H1 (cell line): ENCODE results near the gene SASS6. TPM values are rescaled to one million over a fixed set of nuclear protein-coding genes. Genes with fewer than 3 reads are reported as not detected.

ENCODE experiments used
- CBX5 ChIP-seq: fragments of 300-800, 300-1000 bp; sonication (generic); IDR thresholded peaks from 2 replicates; pipeline ENCODE4 v1.7.1; 2016; ENCODE audit warnings: antibody characterized with exemption, low read length, low read depth
- CBX8 ChIP-seq: fragments of 300-800, 300-1000 bp; sonication (generic); IDR thresholded peaks from 2 replicates; pipeline ENCODE4 v1.7.1; 2016; ENCODE audit warnings: low read depth, low read length, borderline replicate concordance
- CTBP2 ChIP-seq: IDR thresholded peaks from 2 replicates; pipeline ENCODE4 v1.7.0; 2011; ENCODE audit warnings: borderline replicate concordance, mild to moderate bottlenecking, moderate library complexity, mixed read lengths, low read length; ENCODE audit not compliant: insufficient read depth, insufficient read length
- CTCF ChIP-seq, 3 experiments: IDR thresholded peaks; 1 replicate in 2 of 3; 2 replicates in 1 of 3; pipeline versions ENCODE4 v1.5.1 to v1.6.1; 2011; ENCODE audit warnings: low read length in 3 of 3, mild to moderate bottlenecking in 3 of 3, inconsistent platforms in 2 of 3, low read depth in 1 of 3, moderate library complexity in 1 of 3; ENCODE audit not compliant: insufficient read depth in 1 of 3; ENCODE audit errors: control extremely low read depth in 1 of 3
- EP300 ChIP-seq, 2 experiments: IDR thresholded peaks; 1 replicate in 1 of 2; 2 replicates in 1 of 2; pipeline ENCODE4 v1.6.1; 2011 to 2012; ENCODE audit warnings: low read depth in 2 of 2, low read length in 2 of 2, mild to moderate bottlenecking in 2 of 2, borderline replicate concordance in 1 of 2, inconsistent platforms in 1 of 2, moderate library complexity in 1 of 2
- GABPA ChIP-seq: IDR thresholded peaks from 2 replicates; pipeline ENCODE4 v1.6.1; 2011; ENCODE audit warnings: mild to moderate bottlenecking, low read length, moderate library complexity, borderline replicate concordance; ENCODE audit not compliant: insufficient read depth
- JUN ChIP-seq: IDR thresholded peaks from 2 replicates; pipeline ENCODE4 v1.6.1; 2011; ENCODE audit warnings: low read depth, mild to moderate bottlenecking, improper control_type of control experiment, low read length
- JUND ChIP-seq: IDR thresholded peaks from 2 replicates; pipeline ENCODE4 v1.6.1; 2011; ENCODE audit warnings: mild to moderate bottlenecking, improper control_type of control experiment, low read length
- MAFK ChIP-seq: IDR thresholded peaks from 2 replicates; pipeline ENCODE4 v1.6.1; 2012; ENCODE audit warnings: low read depth, mild to moderate bottlenecking, improper control_type of control experiment, low read length
- NANOG ChIP-seq: IDR thresholded peaks from 2 replicates; pipeline ENCODE4 v1.6.1; 2011; ENCODE audit warnings: low read length, low read depth, mild to moderate bottlenecking, inconsistent platforms; ENCODE audit not compliant: insufficient read depth, poor library complexity, severe bottlenecking
- POU5F1 ChIP-seq: IDR thresholded peaks from 2 replicates; pipeline ENCODE4 v1.6.1; 2011; ENCODE audit warnings: low read depth, mild to moderate bottlenecking, low read length, moderate library complexity
- RAD21 ChIP-seq, 2 experiments: IDR thresholded peaks in 1 of 2; conservative IDR thresholded peaks in 1 of 2; 2 replicates each; pipeline ENCODE4 v1.6.1; 2011; ENCODE audit warnings: low read depth in 2 of 2, low read length in 2 of 2, improper control_type of control experiment in 1 of 2, inconsistent platforms in 1 of 2, mild to moderate bottlenecking in 1 of 2, moderate library complexity in 1 of 2
- RFX5 ChIP-seq: IDR thresholded peaks from 2 replicates; pipeline ENCODE4 v1.6.1; 2011; ENCODE audit warnings: low read depth, low read length, improper control_type of control experiment, borderline replicate concordance
- RNF2 ChIP-seq: fragments of 200-900, 300-1000 bp; sonication (generic); IDR thresholded peaks from 2 replicates; pipeline ENCODE4 v1.7.1; 2016; ENCODE audit warnings: borderline replicate concordance, low read depth, mild to moderate bottlenecking, antibody characterized with exemption, low read length; ENCODE audit not compliant: poor library complexity, severe bottlenecking; ENCODE audit errors: missing control alignments
- SAP30 ChIP-seq: fragments of 300-600 bp; sonication (generic); IDR thresholded peaks from 2 replicates; pipeline ENCODE4 v1.7.1; 2012; ENCODE audit warnings: low read length, moderate library complexity, mild to moderate bottlenecking, inconsistent platforms; ENCODE audit not compliant: insufficient read depth, insufficient replicate concordance
- SIN3A ChIP-seq, 2 experiments: IDR thresholded peaks in 1 of 2; conservative IDR thresholded peaks in 1 of 2; 2 replicates each; pipeline ENCODE4 v1.6.1; 2011 to 2012; ENCODE audit warnings: low read length in 2 of 2, improper control_type of control experiment in 1 of 2, low read depth in 1 of 2, mild to moderate bottlenecking in 1 of 2
- SRF ChIP-seq: IDR thresholded peaks from 2 replicates; pipeline ENCODE4 v1.6.1; 2011; ENCODE audit warnings: mild to moderate bottlenecking, low read depth, low read length, moderate library complexity
- SUZ12 ChIP-seq: fragments of 200-600 bp; sonication (generic); IDR thresholded peaks from 2 replicates; pipeline ENCODE4 v1.6.1; 2012; ENCODE audit warnings: mild to moderate bottlenecking, inconsistent platforms, low read length, moderate library complexity, mixed read lengths
- polyA plus RNA-seq, 7 experiments: library from polyadenylated mRNA; depleted of rRNA in 3 of 7; stranded (reverse) in 5 of 7; unstranded in 2 of 7; fragments of >200 nt in 5 of 7; fragments of 200-250 nt in 2 of 7; gene quantifications; 1 replicate in 5 of 7; 2 replicates in 1 of 7; 4 replicates in 1 of 7; pipeline versions ENCODE4 v1.2.1 to v1.2.3, GENCODE V29; 2011 to 2013; ENCODE audit warnings: missing spikeins in 2 of 7, mixed read lengths in 2 of 7
- total RNA-seq: library from RNA; stranded (reverse); fragmentation: NEBNext Ultra II Directional; extraction: Animal tissue kit (Norgen Biotek cat#: 25700); gene quantifications from 2 replicates; pipeline ENCODE4 v1.2.1, GENCODE V29; 2021

Gene SASS6
- total and polyA plus RNA-seq, 2 of the 8 experiments (the other 6 are each of a cell fraction or from before 2014, with no cell fraction given) = 1.2 to 13.8 TPM

GRCh38 chr1:100132566-100133477, at the start of gene SASS6, which contains the start of gene TRMT13 (continued):
- TF ChIP-seq GABPA = peak; percentile 79; the same call in 1 of the 2 replicates
- TF ChIP-seq POU5F1 = no peak
- no peak for TF ChIP-seq JUN
- no peak for TF ChIP-seq NANOG
- peak in 1 of 2 experiments; percentile 58; a peak in 1 of 3 replicates for TF ChIP-seq EP300 (IDR thresholded peaks at IDR 0.05; ENCODE audit: borderline replicate concordance in 1 of 2, low read depth in 2 of 2, low read length in 2 of 2)
- no peak for TF ChIP-seq CBX8
- TF ChIP-seq MAFK = no peak
- no peak for TF ChIP-seq SRF
- TF ChIP-seq SIN3A (conservative IDR thresholded peaks at IDR 0.05 in 1 of 2, IDR thresholded peaks at IDR 0.05 in 1 of 2; ENCODE audit: low read depth in 1 of 2, low read length in 2 of 2) = peak; percentile 86 to 90
- TF ChIP-seq CTCF (IDR thresholded peaks at IDR 0.05; ENCODE audit: control extremely low read depth in 1 of 3, insufficient read depth in 1 of 3, low read depth in 1 of 3, low read length in 3 of 3) = no peak
- no peak for TF ChIP-seq RNF2
- TF ChIP-seq JUND = peak; percentile 13; the same call in 1 of the 2 replicates
- TF ChIP-seq CBX5 = no peak
- TF ChIP-seq CTBP2 = peak; percentile 40
- peak; percentile 99 for TF ChIP-seq SAP30
- no peak for TF ChIP-seq RAD21 (IDR thresholded peaks at IDR 0.05 in 1 of 2, conservative IDR thresholded peaks at IDR 0.05 in 1 of 2; ENCODE audit: low read depth in 2 of 2, low read length in 2 of 2)
- TF ChIP-seq RFX5 = no peak
- no peak for TF ChIP-seq SUZ12
